Measurements from ENCODE around the gene FHOD1.

Gene FHOD1

GRCh38 chr16:67188798-67189197 lies 58.5 kb downstream of the FHOD1 start:
- DNase-seq, result no peak

DNA sequence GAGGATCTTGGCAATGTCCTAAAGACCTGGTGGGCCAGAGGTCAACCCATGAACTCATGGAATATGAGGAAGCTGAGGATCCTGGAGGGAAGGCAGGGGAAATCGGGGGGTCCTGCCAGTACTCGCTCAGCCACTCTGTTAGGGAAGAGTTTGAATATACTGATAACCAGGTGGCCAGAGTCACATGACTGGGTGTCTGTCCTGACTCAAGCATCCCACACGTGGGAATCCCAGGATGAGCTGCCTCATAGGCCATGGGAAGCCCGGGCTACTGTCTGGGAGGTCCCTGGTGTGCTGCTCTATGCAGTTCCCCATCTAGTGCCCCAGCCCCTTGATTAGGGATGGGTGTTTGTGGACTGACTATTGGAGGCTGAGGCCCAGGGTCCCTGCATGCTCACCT lies 59.0 kb downstream of the FHOD1 start:
- no peak for DNase-seq

- DNase-seq, result no peak
These were observed 59.9 kb downstream of the FHOD1 start for GRCh38 chr16:67187175-67187890.

GRCh38 chr16:67186550-67186950 lies 60.7 kb downstream of the FHOD1 start:
- DNase-seq, result peak; percentile 44

GRCh38 chr16:67185651-67186134 lies 61.6 kb downstream of the FHOD1 start:
- no peak for DNase-seq

DNA sequence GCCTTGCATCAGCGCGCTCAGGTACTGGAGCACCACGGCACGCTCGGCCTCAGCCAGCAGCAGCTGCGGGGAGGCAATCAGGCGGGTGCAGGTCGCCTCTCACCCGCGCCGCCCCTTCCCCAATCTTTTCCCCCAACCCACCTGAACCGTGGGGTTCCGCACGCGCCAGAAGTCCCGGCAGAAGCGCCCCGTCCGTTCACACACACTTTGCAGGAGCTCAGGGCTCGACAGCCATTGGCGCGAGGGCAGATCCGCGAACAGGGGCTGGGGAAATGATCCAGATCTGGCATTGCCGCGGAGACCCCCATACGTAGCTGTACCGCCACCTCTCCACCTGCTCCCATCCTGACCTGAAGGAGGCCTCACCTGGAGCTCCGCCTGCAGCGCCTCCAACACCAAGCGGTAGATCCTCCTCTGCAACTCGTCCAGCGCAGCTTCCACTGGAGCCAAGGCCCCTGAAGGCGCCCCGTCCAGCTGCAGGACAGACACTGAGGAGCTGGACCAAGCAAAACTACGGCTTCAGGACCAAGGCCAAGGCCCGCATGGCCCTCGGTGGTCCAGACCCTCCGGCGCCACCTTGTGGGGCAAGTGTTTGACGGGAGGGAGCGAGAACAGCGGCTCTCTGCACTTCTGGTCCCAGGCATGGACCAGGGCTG lies 62.2 kb downstream of the FHOD1 start:
- DNase-seq, result peak; percentile 86

- DNase-seq, result no peak
These were observed 62.8 kb downstream of the FHOD1 start for GRCh38 chr16:67184453-67184994.

- peak; percentile 98 for DNase-seq
These were observed 63.4 kb downstream of the FHOD1 start, which contains the start of gene MATCAP1 for GRCh38 chr16:67183627-67184452. TSS of gene MATCAP1 (minus strand) at chr16:67183963. CDS start at chr16:67180610, 3,353 bp downstream.

GRCh38 chr16:67183284-67183626 lies 64.0 kb downstream of the FHOD1 start:
- DNase-seq, result no peak

DNA sequence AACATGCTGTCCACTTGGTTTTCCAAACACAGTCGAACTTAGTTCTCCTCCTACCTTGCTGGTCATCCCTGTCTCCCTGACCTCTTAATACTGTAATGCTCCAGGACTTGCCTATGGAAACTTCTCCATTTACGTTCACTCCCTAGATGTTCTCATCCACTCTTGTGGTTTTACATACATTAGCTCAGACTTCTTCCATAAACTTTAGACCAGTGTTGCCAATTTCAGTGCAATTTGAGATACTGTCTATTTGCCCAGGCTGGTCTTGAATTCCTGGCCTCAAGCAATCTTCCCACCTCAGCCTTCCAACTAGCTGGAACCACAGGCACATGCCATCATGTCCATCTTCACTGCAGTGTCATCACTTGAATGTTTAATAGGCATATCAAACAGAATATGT lies 65.0 kb downstream of the FHOD1 start:
- no peak for DNase-seq

- DNase-seq, result peak; percentile 70
These were observed 65.9 kb downstream of the FHOD1 start for GRCh38 chr16:67181346-67181745.

GRCh38 chr16:67180166-67180565 lies 67.1 kb downstream of the FHOD1 start:
- DNase-seq, result no peak

- DNase-seq, result no peak
These were observed 67.7 kb downstream of the FHOD1 start for GRCh38 chr16:67179421-67180080.

Measured in fibroblast of skin of back (primary cell).